Osteoblast (primary cell): Measurements from ENCODE around the gene APBA2. TPM values are rescaled to one million over a fixed set of nuclear protein-coding genes. Genes with fewer than 3 reads are reported as not detected.

Source experiments
- DNase-seq: peaks from one replicate; pipeline ENCODE4 v3.0.0; 2011; ENCODE audit warnings: low spot score, mixed read lengths; ENCODE audit not compliant: insufficient read length; ENCODE audit errors: missing footprints
- H2AFZ ChIP-seq: 2 replicates; pipeline ENCODE4 v1.6.0; 2011; ENCODE audit warnings: mild to moderate bottlenecking, low read length
- H3K27ac ChIP-seq: 2 replicates; pipeline ENCODE4 v1.5.1; 2011; ENCODE audit warnings: mild to moderate bottlenecking, low read depth, low read length, moderate library complexity
- H3K27me3 ChIP-seq: 2 replicates; pipeline ENCODE4 v1.6.0; 2012; ENCODE audit warnings: mild to moderate bottlenecking, control low read depth, inconsistent platforms, low read length, moderate library complexity; ENCODE audit not compliant: insufficient read depth
- H3K36me3 ChIP-seq: 2 replicates; pipeline ENCODE4 v1.5.1; 2011; ENCODE audit warnings: mild to moderate bottlenecking, low read length, control low read depth, moderate library complexity; ENCODE audit not compliant: insufficient read depth
- H3K4me1 ChIP-seq: 2 replicates; pipeline ENCODE4 v1.5.1; 2011; ENCODE audit warnings: mild to moderate bottlenecking, low read length, control low read depth, moderate library complexity; ENCODE audit not compliant: insufficient read depth
- H3K4me2 ChIP-seq: 2 replicates; pipeline ENCODE4 v1.6.0; 2011; ENCODE audit warnings: mild to moderate bottlenecking, low read length; ENCODE audit not compliant: insufficient read depth
- H3K4me3 ChIP-seq: fragments of 200-600 bp; sonication (generic); 3 replicates; pipeline ENCODE4 v1.5.1; 2012; ENCODE audit warnings: mild to moderate bottlenecking, low read length, inconsistent platforms; ENCODE audit not compliant: insufficient read depth
- H3K79me2 ChIP-seq: 2 replicates; pipeline ENCODE4 v1.6.0; 2012; ENCODE audit warnings: mild to moderate bottlenecking, low read length, control low read depth, inconsistent platforms; ENCODE audit not compliant: insufficient read depth
- H3K9me3 ChIP-seq: 2 replicates; pipeline ENCODE4 v1.5.1; 2011; ENCODE audit warnings: low read depth, low read length, control low read depth
- H4K20me1 ChIP-seq: 2 replicates; pipeline ENCODE4 v1.6.0; 2012; ENCODE audit warnings: mild to moderate bottlenecking, low read length, control low read depth; ENCODE audit not compliant: insufficient read depth
- CTCF ChIP-seq: IDR thresholded peaks from 2 replicates; pipeline ENCODE4 v1.5.1; 2011; ENCODE audit warnings: mild to moderate bottlenecking, low read depth, low read length, moderate library complexity; ENCODE audit errors: extremely low read depth
- total RNA-seq: library from RNA; depleted of rRNA; stranded (reverse); fragments of >200 nt; gene quantifications from 2 replicates; pipeline ENCODE4 v1.2.3, GENCODE V29; 2012

Gene APBA2
- total RNA-seq, 1 donor = 6.2 TPM

GRCh38 chr15:28950916-28951315 is 65.1 kb downstream of the APBA2 start:
- Histone ChIP-seq H3K27me3 (no peaks in the 10 kb centered on the region), H3K4me1 (peaks cover 4% of the 10 kb centered on the region), H3K27ac (no peak overlapping the region), H3K9me3 (no peaks in the 10 kb centered on the region), H3K36me3 (no peaks in the 10 kb centered on the region), H4K20me1 (no peaks in the 10 kb centered on the region), H3K4me3 (no peak overlapping the region), H2AFZ (no peak overlapping the region), H3K4me2 (no peak overlapping the region), H3K79me2 (no peaks in the 10 kb centered on the region)
- no peak for TF ChIP-seq CTCF
- no peak for DNase-seq

GRCh38 chr15:28952666-28953491 is 67.1 kb downstream of the APBA2 start:
- no peaks in the 10 kb centered on the region for H3K27me3 ChIP-seq
- H3K4me2 ChIP-seq = no peak overlapping the region
- peak; percentile 26 for DNase-seq
- no peaks in the 10 kb centered on the region for H3K9me3 ChIP-seq
- H3K79me2 ChIP-seq = no peaks in the 10 kb centered on the region
- no peaks in the 10 kb centered on the region for H4K20me1 ChIP-seq
- peaks cover 8% of the 10 kb centered on the region for H3K4me1 ChIP-seq
- no peak overlapping the region for H3K27ac ChIP-seq
- TF ChIP-seq CTCF = no peak
- H2AFZ ChIP-seq = no peak overlapping the region
- no peak overlapping the region for H3K4me3 ChIP-seq
- H3K36me3 ChIP-seq = no peaks in the 10 kb centered on the region

GRCh38 chr15:28953573-28954195 is 67.9 kb downstream of the APBA2 start:
- no peak for TF ChIP-seq CTCF

GRCh38 chr15:28954466-28955159 is 68.8 kb downstream of the APBA2 start:
- Histone ChIP-seq H2AFZ (no peak overlapping the region), H3K9me3 (no peaks in the 10 kb centered on the region), H3K4me2 (no peak overlapping the region), H3K4me1 (peaks cover 8% of the 10 kb centered on the region), H3K27ac (no peak overlapping the region), H3K79me2 (no peaks in the 10 kb centered on the region), H3K36me3 (no peaks in the 10 kb centered on the region), H3K27me3 (no peaks in the 10 kb centered on the region), H3K4me3 (no peak overlapping the region), H4K20me1 (no peaks in the 10 kb centered on the region)
- TF ChIP-seq CTCF = no peak
- DNase-seq = no peak

More at GRCh38 chr15:28953573-28954195, 67.9 kb downstream of the APBA2 start:
- Histone ChIP-seq H4K20me1 (no peaks in the 10 kb centered on the region), H3K27ac (no peak overlapping the region), H2AFZ (no peak overlapping the region), H3K36me3 (no peaks in the 10 kb centered on the region), H3K9me3 (no peaks in the 10 kb centered on the region), H3K4me2 (no peak overlapping the region), H3K4me3 (no peak overlapping the region), H3K4me1 (peaks cover 8% of the 10 kb centered on the region), H3K27me3 (no peaks in the 10 kb centered on the region), H3K79me2 (no peaks in the 10 kb centered on the region)
- peak; percentile 58 for DNase-seq
